Stimulated activated CD4-positive, alpha-beta T cell treated with anti-CD3 and anti-CD28 coated beads, Interleukin-15, amount 100 ng/mL, for 24 hours (primary cell): Measurements from ENCODE around the gene CFAP119.
"Not testable (repeated sequence)": the region's sequence is repeated elsewhere in the genome, so short reads cannot be mapped to it uniquely, and the experiment has no call there.

Experiments used
- DNase-seq: peaks from one replicate; pipeline ENCODE4 v3.0.0-alpha.2; 2020

Gene CFAP119

DNA sequence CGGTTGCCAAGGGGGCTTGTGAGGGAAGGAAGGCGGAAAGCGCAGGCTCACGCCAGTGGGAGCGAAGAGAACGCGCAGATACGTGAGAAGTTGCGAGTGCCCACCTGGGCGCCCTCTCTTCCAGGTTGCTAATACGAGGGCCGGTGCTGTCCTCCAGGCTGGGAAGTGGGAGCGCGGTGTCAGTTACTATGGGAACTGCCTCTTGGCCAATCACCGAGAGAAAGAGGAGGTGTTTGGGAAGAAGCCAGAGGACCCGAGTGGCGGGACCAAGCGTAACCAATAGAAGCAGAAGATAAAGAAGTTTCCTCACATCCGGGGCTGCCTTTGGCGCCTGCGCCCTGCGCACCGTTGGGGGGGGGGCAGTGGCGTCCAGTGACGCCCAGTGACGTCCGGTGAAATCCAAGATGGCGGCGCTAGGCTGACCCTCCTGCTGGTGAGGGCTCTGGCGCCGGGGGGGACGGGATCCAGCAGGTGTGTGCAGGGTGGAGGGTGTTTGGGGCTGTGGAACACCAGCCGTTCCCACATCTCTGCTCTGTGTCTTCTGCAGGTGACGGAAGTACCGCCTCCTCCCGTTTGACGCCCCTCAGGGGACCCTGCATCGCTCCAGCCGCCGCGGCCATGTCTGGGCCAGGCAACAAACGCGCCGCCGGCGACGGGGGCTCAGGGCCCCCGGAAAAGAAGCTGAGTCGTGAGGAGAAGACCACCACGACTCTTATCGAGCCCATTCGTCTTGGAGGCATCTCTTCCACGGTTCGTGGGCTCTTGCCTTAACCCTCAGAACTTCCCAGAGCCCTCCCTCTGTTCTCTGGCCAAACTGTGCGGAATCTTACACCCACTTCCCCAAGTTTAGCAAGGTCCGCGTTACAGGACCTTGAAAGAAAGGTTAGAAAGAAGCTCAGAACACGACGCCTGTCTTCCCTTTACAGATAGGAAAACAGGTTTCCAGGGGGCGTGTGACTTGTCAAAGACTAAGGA, at the start of gene CFAP119, which contains the start of gene RNF40:
Gene CFAP119, minus strand, starts transcription at position 135 of the 975 bp plus-strand sequence. CDS start 314 bp downstream, outside the sequence.
Gene RNF40, plus strand, starts transcription at position 395 of the 975 bp plus-strand sequence. Its CDS starts 224 bp downstream, at position 619.
- peak; percentile 94 for DNase-seq

DNA sequence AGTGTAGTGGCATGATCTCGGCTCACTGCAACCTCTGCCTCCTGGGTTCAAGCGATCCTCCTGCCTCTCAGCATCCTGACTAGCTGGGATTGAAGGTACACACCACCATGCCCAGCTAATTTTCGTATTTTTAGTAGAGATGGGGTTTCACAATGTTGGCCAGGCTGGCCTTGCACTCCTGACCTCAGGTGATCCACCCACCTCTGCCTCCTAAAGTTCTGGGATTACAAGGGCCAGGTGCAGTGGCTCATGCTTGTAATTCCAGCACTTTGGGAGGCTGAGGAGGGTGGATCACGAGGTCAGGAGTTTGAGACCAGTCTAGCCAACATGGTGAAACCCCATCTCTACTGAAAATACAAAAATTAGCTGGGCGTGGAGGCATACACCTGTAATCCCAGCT, 47.8 kb upstream of the CFAP119 start:
- not testable (repeated sequence) for DNase-seq

DNA sequence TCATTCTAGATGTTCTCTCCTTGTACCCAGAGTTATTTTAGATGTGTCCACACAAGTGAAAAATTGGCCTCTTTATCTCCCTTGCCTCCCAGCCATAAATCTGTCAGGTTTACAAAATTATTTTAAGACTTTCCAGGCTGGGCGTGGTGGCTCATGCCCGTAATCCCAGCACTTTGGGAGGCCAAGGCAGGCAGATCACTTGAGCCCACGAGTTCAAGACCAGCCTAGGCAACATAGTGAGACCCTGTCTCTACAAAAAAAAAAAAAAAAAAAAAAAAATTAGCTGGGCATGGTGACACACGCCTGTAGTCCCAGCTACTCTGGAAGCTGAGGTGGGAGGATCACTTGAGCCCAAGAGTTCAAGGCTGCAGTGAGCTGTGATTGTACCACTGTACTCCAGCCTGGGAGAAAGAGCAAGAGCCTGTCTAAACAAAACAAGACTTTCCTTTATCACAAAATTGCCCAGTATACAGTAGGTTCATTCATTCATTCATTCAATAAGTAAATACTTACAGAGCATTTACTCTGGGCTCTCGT, 47.1 kb upstream of the CFAP119 start:
- not testable (repeated sequence) for DNase-seq

DNA sequence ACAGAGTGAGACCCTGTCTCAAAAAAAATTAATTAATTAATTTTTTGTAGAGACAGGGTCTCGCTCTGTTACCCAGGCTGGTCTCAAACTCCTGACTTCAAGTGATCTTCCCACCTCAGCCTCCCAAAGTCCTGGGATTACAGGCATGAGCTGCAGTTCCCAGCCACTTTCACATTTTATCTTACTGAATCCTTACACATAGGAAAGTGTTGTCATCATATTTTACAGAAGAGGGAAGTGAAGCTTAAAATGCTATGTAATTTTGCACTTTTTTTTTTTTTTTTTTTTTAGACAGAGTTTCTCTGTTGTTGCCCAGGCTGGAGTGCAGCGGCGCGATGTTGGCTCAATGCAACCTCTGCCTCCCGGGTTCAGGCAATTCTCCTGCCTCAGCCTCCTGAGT, 46.3 kb upstream of the CFAP119 start:
- no peak for DNase-seq

DNA sequence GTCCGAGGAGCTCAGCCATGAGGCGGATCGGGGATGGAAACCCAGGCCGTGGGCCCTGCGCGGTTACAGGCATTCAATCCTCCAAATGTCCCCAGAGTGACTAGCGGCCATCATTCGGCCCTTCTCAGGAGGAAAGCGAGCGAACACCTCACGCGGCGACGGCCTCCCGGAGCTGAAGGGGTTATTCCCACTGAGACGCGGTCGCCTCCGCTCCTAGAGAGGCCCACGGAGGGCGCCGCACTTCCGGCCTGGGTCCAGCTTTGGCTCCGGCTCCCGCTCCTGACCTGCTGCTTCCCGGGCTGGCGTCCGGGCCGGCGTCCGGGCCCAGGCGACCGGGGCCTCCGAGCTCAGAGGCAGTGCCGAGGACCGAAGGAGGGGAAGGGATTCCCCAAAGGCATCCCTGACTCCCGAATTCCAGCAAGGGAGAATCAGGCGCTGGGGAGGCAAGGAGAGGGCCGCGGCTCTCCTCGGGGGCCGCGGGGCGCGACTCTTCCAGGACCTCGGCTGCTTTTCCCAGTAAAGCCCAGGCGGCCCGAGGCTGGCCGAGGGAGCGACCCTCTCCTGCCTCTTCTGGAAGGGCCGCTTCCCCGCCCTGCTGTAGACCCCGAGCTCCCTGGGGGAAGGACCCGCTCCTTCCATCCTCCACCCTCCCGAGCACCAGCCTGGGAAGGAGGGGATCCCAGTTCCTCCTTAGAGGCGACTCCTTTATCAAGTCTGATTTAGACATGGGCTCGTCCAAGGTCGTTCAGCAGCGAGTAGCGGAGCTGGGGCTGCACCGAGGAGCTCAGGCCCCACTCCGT, 43.7 kb upstream of the CFAP119 start:
- peak; percentile 67 for DNase-seq

DNA sequence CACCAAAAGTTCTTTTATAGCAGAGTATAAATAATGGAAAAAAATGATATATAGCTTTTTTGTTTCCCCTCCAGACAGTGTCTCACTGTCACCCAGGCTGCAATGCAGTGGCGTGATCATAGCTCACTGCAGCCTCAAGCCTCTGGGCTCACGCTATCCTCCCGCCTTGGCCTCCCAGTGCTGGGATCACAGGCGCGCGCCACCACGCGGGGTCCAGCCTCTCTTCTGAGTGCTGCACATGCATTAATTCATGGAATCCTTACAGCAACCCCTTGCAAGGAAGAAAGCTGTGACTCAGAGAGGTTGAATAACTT, 43.2 kb upstream of the CFAP119 start:
- DNase-seq = no peak

DNA sequence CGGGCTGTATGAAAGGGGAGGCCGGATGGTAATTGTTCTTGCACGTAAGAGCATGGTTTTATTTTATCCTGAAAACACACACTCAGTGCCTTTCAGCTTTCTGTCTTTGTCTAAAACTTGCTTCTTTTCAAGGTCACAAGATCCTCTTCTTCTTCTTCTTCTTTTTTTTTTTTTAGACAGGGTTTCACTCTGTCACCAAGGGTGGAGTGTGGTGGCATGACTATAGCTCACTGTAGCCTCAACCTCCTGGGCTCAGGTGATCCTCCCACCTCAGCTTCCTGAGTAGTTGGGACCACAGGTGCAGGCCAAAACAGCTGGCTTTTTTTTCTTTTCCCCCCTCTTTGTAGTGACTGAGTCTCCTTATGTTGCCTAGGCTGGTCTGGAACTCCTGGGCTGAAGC, 41.1 kb upstream of the CFAP119 start:
- DNase-seq = no peak

DNA sequence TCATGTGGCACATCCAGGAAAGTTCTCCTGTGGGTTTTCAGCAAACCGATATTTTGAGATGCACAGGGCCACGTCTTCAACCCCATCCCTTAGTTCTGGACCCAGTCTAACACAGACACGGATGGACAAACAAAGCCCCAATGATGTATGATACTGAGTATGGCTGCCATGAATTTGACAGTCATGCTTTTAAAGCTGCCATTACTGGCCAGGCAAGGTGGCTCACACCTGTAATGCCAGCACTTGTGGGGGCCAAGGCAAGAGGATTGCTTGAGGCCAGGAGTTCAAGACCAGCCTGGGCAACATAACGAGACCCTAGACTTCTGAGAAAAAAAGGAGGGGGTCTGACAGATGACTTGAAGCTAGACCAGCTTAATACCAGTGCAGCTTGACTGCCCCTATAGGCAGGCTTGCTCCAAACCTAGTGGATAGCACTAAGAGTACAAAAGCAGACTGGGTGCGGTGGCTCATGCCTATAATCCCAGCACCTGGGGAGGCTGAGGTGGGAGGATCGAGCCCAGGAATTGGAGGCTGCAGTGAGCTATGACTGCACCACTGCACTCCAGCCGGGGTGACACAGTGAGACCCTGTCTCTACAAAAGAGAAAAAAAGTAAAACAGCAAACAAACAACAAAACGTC, 35.9 kb upstream of the CFAP119 start:
- DNase-seq = no peak

DNA sequence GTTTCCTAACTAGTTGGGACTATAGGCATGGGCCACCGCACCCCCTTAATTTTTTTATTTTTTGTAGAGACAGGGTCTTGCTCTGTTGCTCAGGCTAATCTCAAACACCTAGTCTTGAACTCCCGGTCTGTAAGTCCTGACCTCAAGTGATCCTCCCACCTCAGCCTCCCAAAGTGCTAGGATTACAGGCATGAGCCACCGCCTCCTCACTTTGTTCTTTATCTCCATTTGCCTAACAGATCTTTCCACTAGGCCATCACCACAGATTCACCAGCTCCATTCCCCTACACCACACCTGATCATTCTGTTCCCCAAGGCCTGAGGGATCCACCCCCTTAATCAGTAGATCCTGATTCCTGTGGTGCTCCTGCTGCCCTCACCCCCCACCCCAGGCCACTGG, 32.8 kb upstream of the CFAP119 start:
- no peak for DNase-seq

DNA sequence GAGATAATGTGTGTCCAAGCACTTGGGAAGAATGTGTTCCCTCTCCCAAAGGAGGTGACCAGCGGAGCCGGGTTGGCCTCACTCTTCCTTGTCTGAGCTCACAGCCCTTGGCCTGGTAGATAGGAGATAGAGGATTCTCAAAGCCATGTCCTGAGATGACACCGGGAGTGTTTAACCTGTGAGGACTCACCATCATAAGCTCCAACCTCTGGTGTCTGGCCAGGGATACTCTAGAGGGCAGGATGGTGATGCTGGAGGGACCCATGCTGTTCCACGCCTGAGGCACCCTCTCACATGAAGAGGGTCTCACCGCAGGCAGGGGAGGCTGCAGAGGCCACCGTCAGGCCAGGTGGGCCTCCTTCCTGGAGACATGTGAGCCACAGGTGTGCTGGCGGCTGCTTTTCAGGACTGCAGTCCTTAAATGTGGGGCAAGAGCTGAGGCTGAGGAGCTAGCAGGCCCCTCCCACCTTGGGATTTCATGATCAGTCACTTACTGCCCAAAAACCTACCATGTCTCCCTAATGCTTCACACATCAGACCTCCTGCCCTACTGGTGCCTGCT, 31.7 kb upstream of the CFAP119 start:
- no peak for DNase-seq

DNA sequence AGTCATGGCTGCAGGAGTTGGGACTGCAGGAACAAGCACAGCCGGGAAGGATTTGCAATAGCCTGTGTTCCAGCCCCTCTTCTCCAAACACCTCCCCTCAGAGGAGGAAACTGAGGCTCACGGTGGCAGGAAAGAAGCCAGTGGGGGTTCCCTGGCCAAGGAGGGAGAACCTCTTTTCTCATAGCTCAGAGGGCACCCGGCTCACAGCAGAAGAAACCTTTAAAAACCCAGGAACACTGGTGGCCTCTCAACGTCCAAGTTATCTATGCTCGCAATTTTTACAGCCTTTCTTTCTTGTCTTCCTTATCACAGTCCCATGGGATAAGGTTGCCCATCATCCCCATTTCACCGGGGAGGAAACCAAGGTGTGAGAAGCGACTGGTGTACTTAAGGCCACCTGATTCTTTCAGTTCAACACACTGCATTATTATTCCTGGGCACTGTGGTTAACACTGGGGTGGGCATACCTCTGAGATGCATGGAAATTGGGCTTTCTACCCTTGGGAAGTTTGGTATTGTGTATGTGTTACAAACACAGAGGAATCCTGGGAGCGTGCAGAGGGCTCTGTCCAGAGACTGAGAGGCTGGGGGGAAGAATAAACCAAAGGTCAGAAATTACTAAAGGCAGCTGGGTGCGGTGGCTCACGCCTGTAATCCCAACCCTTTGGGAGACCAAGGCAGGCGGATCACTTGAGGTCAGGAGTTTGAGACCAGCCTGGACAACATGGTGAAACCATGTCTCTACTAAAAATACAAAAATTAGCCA, 25.9 kb upstream of the CFAP119 start:
- DNase-seq = no peak

DNA sequence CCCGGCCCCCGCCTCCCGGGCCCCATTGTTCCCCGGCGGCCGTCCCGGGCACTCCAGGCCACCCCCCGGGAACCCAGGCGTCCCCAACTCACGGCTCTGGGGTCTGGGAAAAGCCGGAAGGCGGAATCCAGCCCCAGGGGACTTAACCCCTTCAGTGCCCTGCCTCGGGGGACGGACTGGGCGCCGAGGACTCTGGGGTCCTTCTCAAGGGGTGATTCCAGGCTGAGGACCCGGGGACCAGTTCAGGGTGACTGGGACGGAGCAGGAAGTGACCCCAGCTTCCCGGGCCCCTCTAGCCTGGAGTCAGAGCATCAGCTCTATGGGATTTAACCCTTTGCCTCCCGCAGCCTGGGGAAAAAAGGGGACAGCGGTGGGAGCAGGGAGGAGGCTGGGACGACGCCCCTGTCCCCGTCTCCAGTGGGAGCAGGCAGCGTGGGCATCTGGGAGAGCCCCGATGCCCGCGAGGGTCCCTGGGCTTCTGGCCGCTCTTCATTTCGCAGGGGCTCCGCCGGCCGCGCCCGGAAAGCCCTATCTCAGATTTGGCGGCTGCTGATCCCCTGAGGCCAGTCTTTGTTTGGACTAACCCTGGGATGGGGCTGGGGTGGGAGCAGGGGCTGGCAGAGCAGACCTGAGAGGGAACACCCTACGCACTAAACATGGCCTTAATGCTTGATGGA, 25.2 kb upstream of the CFAP119 start, which contains the start of gene ZNF629:
Gene ZNF629, minus strand, starts transcription at position 270 of the 677 bp plus-strand sequence. CDS start 2,723 bp downstream, outside the sequence.
- peak; percentile 55 for DNase-seq

DNA sequence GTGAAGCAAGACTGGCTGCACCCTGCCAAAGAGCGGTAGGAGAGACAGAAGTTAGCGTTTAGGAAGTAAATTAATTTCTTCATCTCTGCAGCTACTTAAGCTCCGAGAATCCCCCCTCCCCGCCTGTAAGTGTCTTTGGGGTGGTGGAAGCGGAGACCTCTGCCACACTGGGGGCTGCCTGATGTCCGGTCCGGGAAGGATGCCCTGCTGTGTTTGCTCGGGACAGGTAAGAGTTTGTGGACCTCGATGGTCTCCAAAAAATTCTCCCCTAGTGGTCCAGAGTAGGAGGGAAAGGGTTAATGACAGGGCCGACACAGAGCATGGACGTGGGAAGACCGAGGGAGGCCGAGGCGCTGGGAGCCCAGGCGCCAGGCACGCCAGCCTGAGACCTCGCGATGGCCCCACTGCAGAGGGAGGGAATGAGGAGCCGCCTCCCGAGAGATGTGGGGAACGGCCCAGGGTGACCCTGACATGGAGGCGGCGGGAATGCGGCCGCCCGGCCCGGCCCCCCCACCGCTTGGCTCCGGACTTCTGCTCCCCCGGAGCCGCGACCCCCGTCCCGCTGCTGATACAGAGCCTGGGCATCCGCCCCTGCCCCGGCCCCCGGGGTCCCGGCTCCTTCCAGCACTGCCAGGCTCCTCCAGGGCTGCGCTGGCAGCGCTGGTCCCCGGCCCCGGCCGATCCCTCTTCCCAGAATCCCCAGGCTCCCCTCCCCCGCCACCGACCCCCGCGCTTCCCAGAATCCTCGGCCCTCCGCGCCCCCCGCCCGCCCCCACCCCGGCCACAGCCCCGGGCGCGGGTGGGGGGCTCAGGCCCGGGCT, 24.5 kb upstream of the CFAP119 start:
- peak; percentile 41 for DNase-seq

DNA sequence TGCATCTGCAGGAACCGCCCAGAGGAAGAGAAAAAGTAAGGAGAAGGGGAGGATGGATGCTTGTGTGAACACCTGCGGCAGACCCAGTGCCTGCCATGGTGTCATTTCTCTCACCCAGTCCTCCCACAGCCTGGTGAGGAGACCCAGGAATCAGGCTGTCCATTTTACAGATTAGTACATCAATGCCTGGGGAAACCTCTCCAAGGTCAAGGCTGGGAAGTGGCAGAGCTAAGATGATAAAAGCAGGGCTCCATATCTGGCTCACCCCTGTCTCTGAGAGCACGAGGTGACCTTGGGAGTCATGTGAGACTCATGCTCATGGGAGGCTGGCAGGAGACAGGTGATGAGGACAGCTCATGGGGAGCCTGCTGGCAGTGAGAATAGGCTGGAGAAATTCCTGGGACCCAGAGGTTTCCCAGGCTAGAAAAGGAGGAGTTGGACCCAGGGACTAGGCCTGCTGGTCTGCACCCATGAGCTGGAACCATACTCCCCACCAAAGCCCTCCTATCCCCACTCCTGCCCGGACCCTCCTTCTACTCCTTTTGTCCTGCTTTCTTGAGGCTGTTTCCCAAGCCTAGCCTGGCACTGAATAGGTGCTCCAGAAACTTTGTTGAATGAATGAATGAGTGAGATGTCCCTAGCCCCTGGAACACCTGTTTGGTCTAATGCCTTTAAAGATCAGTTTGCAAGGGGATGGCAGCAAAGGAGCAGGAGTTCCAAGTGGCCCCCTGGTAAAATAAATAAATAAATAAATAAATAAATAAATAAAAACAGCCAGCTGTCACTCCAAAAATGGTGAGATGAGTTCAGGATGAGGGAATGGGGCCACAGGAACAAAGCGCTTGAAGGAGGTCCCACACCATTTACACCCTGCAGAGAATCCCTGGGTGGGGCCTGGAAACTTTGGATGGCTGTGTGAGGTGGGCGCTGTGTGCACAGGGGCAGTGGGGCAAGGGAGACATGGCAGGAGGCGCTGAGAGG, 23.6 kb upstream of the CFAP119 start:
- no peak for DNase-seq

DNA sequence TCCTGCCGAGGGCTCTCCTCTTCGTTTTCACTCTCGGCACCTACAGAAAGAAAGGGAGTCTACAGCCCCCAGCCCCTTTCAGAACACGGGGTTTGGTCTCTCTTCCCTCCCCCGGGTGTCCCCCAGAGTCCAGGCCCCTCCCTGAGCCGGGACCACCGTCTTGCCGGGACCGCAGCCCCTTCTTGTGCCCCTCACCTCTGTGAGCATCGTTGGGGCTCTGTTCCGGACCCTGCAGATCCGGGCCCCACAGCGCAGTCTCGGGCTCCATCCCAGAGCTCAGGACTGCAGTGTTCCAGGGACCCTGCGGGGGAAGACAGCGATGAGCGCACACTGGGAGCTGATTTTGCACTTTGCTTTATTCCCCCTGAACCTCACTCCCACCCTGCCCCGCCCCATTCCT, 22.4 kb upstream of the CFAP119 start:
- no peak for DNase-seq

DNA sequence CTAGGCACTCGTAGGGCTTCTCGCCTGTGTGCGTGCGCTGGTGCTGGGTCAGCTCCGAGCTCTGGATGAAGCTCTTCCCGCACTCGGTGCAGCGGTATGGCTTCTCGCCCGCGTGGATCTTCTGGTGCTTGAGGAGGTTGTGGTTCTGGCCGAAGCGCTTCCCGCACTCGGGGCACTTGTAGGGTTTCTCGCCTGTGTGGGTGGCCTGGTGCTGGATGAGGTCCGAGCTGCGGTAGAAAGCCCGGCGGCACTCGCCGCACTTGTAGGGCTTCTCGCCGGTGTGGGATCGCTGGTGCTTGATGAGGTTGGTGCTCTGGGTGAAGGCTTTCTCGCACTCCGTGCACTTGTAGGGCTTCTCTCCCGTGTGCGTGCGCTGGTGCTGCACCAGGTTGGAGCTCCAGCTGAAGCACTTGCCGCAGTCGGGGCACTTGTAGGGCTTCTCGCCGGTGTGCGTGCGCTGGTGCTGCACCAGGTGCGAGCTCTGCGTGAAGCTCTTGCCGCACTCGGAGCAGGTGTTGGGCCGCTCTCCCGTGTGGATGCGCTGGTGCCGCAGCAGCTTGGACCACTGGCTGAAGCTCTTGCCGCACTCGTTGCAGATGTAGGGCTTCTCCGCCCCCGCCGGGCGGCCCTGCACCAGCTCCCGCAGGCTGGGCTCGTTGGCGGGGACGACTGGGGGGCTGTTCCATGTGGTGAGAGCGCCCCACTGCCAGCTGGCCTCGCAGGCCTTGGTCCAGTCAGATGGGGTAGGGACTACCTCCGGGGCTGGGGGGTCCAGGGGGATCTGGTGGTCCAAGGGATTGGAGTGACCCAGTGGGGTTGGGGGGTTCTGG, 21.6 kb upstream of the CFAP119 start:
- no peak for DNase-seq

DNA sequence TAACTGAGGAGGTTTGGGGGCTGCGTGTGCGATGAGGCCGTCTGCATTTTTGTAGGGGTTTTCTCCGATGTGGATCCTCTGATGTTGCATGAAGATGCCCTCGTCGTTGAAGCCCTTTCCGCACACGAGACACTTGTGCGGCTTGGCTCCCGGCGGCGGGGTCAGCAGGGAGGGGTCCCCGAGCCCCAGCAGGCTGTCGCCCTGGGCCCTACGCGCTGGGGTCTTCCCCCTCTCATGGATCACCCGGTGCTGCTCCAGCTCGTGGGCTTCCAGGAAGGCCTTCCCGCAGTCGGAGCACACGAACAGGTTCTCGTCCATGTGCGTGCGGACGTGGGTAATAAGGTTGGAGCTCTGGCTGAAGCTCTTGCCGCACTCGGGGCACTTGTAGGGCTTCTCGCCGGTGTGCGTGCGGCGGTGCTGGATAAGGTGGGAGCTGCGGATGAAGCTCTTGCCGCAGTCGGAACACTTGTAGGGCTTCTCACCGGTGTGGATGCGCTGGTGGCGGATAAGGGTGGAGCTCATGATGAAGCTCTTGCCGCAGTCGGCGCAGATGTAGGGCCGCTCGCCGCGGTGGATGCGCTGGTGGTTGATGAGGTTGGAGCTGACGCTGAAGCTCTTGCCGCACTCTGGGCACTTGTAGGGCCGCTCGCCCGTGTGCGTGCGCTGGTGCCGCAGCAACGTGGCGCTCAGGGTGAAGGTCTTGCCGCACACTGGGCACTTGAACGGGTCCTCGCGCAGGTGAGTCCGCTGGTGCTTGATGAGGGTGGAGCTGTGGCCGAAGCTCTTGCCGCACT, 20.8 kb upstream of the CFAP119 start:
- DNase-seq = no peak
